ENCODE measurements around the gene SRF.
"Not testable (repeated sequence)": the region's sequence is repeated elsewhere in the genome, so short reads cannot be mapped to it uniquely, and the experiment has no call there.

Gene SRF

GRCh38 chr6:43170931-43171706 lies at the start of gene SRF:
SRF (plus strand) TSS chr6:43171269; CDS start chr6:43171657, 388 bp downstream.
- peak; percentile 97 to 99 for DNase-seq (ENCODE audit: low read depth in 2 of 2)

GRCh38 chr6:43122146-43122545 lies 48.9 kb upstream of the SRF start:
- no peak for DNase-seq (ENCODE audit: low read depth in 2 of 2)

- no peak for DNase-seq (ENCODE audit: low read depth in 2 of 2)
Observed at GRCh38 chr6:43123461-43124314, 47.4 kb upstream of the SRF start.

DNA sequence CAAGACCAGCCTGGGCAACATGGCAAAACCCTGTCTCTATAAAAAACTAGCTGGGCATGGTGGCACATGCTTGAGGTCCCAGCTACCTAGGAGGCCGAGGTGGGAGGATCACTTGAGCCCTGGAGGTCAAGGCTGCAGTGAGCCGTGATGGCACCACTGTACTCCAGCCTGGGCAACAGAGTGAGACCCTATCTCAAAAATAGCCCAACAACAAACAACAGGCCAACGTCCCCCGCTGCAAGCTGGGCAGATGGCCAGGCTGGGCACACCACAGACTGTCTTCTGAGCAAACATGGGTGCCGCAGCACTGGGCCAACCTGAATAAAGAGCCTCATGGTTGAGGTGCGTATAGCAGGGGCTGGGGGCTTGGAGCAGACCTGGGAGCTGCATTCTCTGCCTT lies 46.6 kb upstream of the SRF start:
- no peak for DNase-seq (ENCODE audit: low read depth in 2 of 2)

DNA sequence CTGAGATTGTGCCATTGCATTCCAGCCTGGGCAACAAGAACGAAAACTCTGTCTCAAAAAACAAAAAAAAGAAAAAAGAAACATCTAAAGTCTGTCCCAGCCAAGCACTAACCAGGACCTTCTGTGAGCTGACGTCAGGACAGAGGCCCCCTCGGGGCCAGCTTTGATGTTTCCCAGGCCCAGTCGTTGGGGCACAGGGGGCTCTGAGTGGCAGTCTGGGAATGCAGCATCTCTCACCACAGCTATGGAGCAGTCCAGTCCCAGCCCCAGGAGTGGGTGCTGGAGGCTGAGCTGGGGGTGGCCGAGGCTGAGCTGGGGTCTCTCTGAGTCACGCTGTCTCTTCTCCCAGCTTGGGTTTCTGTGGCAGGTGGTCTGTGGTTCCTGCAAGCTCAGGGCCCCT lies 46.0 kb upstream of the SRF start:
- no peak for DNase-seq (ENCODE audit: low read depth in 2 of 2)

DNA sequence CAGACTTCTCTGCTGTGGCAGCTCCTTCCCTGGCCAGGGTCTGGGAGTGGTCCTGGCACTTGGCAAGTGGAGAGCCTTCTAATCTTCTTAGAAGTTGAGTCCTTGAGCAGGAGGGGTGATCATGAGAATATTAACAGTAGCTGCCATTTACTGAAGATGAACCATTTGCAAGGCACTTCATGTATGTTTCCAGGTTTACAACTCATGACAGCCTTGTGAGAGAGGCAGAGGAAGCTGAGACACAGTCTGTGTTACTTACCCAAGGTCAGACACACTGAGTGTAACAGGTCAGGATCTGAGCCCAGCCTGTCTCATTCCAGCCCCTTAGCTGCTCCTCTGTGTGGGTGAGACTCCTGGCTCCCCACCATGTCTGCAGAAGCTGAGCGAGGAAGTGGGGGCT lies 45.5 kb upstream of the SRF start:
- no peak for DNase-seq (ENCODE audit: low read depth in 2 of 2)

- DNase-seq (ENCODE audit: low read depth in 2 of 2) = no peak
Observed at GRCh38 chr6:43127180-43127579, 43.9 kb upstream of the SRF start.

DNA sequence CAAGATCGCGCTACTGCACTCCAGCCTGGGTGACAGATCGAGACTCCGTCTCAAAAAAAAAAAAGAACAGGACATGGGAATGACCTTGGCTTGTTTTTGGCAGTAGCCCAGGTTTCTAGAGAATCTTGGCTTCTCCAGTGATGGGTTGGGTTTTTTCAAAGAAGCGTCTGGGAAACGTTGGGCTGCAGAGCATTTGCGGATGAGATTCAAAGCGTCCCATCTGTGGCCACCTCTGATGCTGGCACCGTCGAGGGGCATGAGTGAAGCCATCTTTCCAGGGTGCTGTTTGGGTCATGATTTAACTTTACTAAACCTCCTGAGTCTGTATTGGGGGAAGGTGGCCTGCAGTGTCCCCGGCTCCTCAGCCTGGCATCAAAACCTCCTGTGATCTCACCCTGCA lies 43.2 kb upstream of the SRF start:
- no peak for DNase-seq (ENCODE audit: low read depth in 2 of 2)

DNA sequence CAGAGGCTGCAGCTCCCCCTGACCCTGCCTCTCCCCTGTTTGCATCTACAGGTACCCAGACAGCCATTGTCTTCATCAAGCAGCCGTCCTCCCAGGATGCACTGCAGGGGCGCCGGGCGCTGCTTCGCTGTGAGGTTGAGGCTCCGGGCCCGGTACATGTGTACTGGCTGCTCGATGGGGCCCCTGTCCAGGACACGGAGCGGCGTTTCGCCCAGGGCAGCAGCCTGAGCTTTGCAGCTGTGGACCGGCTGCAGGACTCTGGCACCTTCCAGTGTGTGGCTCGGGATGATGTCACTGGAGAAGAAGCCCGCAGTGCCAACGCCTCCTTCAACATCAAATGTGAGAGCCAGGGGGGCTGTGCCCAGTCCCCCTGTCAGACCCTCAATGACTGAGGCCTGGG lies 42.1 kb upstream of the SRF start:
- no peak for DNase-seq (ENCODE audit: low read depth in 2 of 2)

- DNase-seq (ENCODE audit: low read depth in 2 of 2) = no peak
Observed at GRCh38 chr6:43129434-43130194, 41.5 kb upstream of the SRF start.

- DNase-seq (ENCODE audit: low read depth in 2 of 2) = no peak
Observed at GRCh38 chr6:43130429-43130828, 40.6 kb upstream of the SRF start.

DNA sequence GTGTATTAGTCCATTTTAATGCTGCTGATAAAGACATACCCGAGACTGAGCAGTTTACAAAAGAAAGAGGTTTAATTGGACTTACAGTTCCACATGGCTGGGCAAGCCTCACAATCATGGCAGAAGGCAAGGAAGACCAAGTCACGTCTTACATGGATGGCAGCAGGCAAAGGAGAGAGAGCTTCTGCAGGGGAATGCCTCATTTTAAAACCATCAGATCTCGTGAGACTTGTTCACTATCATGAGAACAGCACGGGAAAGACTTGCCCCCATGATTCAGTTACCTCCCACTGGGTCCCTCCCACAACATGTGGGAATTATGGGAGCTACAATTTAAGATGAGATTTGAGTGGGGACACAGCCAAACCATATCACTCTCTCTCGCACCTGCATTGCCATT lies 39.7 kb upstream of the SRF start:
- DNase-seq (ENCODE audit: low read depth in 2 of 2) = not testable (repeated sequence)

DNA sequence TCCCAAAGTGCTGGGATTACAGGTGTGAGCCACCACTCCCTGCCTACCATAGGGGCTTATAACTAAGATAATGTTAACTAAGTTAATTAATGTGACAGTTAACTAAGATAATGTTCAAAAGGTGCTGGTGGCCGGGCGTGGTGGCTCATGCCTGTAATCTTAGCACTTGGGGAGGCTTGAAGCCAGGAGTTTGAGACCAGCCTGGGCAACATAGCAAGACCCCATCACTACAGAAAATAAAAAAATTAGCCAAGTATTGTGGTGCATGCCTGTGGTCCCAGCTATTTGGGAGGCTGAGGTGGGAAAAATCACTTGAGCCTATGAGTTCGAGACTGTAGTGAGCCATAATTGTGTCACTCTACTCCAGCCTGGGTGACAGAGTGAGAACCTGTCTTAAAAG lies 32.8 kb upstream of the SRF start:
- DNase-seq (ENCODE audit: low read depth in 2 of 2) = no peak

DNA sequence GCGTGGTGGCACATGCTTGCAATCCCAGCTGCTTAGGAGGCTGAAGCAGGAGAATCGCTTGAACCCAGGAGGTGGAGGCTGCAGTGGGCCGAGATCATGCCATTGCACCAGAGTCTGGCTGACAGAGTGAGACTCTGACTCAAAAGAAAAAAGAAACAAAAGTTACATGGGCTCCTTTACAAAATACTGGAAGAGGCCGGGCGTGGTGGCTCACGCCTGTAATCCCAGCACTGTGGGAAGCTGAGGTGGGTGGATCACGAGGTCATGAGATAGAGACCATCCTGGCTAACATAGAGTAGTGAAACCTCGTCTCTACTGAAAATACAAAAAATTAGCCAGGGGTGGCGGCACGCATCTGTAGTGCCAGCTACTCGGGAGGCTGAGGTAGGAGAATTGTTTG lies 31.1 kb upstream of the SRF start:
- DNase-seq (ENCODE audit: low read depth in 2 of 2) = not testable (repeated sequence)

- DNase-seq (ENCODE audit: low read depth in 2 of 2) = no peak
Observed at GRCh38 chr6:43141644-43142043, 29.4 kb upstream of the SRF start.

GRCh38 chr6:43142101-43142500 lies 29.0 kb upstream of the SRF start:
- peak in 1 of 2 donors; percentile 12 for DNase-seq (ENCODE audit: low read depth in 2 of 2)

DNA sequence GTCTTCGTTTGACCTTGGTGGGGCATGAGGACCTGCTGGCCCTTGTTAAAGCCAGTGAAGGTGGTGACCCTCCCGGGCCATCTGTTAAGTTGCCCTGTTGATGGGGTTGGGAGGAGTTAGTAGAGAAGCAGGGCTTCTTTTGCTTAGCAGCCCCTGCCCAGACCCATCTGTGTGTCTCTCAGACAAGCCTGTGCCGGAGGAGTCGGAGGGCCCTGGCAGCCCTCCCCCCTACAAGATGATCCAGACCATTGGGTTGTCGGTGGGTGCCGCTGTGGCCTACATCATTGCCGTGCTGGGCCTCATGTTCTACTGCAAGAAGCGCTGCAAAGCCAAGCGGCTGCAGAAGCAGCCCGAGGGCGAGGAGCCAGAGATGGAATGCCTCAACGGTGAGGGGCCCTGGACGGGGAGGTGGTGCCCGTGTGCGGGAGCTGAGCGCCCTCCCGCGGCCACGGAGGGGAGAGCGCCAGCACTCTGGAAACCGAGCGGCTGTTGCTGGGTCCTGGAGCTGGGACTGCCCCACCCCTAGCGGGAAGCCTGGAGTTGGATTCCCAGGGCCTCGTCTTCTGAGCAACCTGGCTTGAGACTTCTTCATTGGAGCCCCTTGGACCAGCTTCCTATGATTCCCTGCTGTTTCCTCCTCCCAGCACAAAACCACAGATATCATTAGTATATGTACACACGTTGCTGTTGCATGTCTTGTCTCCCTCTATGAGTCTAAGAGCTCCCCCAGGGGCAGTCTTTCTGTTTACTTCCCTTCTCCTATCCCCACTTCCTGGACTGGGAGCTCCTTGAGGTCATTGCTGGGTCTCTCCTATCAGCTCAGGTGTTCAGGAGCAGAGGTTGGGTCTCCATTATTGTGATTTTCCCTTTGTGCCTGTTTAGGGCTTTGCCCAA lies 27.6 kb upstream of the SRF start:
- DNase-seq (ENCODE audit: low read depth in 2 of 2) = peak; percentile 39 to 63

- DNase-seq (ENCODE audit: low read depth in 2 of 2) = no peak
Observed at GRCh38 chr6:43144879-43145278, 26.2 kb upstream of the SRF start.

- no peak for DNase-seq (ENCODE audit: low read depth in 2 of 2)
Observed at GRCh38 chr6:43146261-43146660, 24.8 kb upstream of the SRF start.

DNA sequence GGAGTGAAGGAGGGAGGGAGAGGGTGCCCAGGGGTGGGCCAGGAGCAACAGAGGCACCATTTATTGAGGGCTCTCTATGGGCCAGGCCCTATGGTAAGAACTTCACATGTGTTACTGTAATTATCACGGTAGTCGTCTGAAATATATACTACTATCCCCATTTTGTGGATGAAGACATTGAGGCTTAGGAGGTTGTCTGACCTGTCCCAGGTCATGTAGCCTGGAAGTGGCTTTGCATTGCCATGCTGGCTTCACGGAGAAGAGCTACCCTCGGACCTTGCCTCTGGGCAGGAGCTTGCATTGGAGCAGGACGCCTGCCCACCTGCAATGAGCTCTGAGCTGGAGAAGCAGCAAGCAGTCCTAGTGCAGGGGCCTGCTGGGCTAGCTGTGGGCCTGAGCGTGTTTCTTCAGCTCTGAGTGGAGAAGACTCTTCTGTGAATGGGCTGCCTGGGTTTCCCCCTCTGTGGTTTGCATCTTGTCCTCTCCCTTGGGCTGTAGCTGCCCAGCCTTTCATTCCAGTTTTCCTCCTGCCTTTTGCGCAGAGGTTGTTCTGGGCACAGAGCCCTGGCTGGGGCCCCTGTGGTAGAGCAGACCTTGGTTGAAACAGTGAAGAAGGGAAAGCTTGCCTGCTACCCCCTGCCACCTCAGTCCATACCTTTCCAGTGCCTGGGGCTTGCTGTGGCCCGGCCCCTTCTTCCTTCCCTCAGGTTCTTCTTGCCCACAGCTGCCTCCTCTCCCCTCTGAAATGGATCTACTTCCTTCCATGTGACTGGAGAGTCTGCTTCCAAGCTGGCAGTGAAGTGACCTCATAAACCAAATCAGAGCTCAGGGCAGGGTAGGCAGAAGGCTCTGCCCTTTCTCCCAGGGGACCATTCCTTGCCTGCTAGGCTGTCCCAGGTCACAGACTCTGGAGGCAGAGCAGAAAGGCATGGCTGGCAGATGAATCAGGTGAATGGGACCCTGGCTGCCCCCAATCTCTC lies 24.1 kb upstream of the SRF start:
- no peak for DNase-seq (ENCODE audit: low read depth in 2 of 2)

Measured in stimulated activated CD8-positive, alpha-beta memory T cell treated with anti-CD3 and anti-CD28 coated beads, Interleukin-7, amount 100 ng/mL, for 4 hours (primary cell).